GM18909 (cell line): ENCODE measurements around the gene XPNPEP2.

Source experiments
- ATAC-seq: cut with Tn5 transposase; IDR thresholded peaks from one replicate; pipeline ENCODE4 v1.9.1; 2021; ENCODE audit warnings: mild to moderate bottlenecking; ENCODE audit not compliant: unreplicated experiment, poor library complexity

Gene XPNPEP2

DNA sequence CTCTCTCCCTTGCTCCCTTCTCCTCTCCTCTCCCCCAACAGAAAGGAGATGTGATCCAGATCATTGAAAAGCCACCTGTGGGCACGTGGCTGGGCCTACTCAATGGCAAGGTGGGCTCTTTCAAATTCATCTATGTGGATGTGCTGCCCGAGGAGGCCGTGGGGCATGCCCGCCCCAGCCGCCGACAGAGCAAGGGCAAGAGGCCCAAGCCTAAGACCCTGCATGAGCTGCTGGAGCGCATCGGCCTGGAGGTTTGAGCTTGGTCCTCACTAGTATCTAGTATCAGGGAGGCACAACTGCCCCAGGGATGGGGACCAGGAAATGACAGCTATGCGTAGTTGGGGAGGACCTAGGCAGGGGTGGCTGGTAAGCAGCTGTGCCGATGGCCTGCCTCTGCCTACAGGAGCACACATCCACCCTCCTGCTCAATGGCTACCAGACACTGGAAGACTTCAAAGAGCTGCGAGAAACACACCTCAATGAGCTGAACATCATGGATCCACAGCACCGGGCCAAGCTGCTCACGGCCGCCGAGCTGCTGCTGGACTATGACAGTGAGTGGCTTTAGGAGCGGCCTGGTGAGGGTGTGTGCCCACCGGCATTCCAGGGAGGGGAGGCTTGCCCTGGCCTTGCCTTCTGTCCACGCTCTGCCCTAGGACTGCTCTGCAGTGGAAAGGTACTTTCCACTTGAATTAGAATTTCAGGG, 54.0 kb downstream of the XPNPEP2 start:
- ATAC-seq = no peak

DNA sequence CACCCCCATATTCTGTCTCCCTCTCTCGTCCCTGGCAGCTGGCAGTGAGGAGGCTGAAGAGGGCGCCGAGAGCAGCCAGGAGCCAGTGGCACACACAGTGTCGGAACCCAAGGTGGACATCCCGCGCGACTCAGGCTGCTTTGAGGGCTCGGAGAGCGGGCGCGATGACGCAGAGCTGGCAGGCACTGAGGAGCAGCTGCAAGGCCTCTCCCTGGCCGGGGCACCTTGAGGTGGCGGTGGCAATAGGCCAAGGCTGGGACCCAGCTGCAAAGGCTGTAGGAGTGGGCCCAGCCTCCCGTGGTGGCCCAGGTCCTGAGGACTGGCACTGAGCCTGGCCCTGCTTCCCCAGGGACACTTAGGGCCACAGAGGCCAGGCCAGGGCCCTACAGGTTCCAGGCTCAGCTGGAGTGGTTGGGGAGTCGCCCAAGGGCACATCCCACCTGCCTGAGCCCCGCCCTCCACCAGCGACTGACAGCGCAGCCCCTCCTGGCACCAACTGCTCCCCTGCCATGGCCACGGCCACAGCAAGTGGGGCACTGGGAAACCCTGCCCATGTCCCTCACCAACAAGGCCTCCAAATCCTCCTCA, 54.9 kb downstream of the XPNPEP2 start:
- ATAC-seq = no peak

DNA sequence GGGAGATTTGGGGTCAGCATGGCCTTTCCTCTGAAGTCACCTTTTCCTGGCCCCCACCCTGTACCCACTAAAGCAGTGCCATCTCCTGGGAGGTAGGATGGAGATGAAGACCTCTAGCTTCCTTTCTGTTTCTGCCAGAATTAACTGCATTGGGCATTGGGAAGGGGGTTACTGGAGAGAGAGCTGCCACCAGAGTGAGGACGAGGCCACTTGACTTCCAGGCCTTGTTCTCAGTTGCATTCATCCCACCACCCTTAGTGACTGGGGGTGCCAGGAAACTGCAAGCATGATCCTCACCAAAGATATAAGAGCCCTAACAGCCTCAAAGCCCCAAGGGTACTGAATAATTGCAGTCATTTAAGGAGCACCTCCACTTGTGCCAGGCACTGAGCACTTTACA, 56.8 kb downstream of the XPNPEP2 start:
- ATAC-seq = no peak

DNA sequence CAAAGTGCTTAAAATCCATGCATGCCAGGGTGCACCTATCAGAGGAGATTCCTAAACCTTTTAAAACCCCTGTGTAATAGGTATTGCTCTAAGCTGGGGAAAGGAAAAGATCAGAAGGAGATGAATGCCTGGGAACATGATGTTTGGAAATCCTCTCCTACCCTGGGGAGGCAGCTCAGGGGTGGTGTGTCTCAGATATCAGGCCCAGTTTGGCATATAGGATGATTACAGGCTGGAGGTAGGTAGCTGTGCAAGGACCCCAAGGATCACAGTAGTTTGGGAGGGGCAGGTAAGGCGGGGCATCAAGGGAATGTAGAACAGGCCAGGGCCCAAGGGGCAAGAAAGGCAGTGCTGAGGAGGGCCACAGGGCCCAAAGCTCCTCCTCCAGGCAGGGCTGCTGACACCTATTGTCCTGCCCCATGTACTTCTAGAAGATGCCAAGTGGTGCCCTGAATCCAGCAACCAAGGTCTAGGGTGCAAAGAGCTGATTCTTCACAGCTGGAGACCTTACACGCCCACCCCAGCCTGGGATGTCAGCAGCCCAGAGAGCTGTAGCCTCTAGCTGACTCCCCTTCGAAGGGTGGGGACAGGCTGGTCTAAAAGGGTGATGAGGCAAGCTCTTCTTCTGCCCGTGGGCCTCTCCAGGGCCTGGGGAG, 58.6 kb downstream of the XPNPEP2 start:
- ATAC-seq = no peak

DNA sequence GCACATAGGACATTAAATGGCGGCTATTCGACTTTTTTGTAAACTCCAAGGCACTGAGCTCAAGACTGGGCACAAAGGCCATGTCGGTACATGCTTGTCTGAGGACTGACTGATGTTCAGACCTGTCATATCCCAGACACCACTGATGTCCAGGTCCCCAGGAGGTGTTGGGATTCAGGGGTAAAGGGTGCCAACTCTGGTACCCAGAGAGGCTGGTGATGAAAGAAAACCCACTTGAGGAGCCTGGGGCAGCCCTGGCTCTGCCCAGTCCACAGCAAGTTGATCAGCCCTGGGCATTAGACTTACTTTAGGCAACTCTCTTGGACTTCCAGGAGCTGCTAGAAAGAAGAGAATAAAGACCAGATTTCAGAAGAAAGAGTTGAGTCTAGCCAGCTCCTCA, 59.7 kb downstream of the XPNPEP2 start:
- ATAC-seq = no peak

DNA sequence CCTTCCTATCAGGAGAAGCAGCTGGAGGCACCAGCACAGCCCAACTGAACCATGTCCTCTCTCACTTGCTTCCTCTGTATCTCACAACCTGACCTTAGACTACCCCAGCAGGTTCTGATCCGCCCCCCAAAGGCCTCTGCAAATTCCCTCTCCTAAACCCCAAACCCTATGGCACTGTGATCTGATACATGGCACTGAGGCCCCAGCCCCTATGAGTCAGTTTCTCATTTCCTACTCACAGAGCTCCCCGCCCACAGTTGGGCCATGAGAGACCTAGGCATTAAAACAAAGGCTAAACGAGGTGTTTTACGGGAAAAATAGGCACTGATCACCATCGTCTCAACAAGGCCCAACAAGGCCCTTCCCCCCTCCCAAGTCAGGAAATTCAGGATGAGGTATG, 60.1 kb downstream of the XPNPEP2 start:
- no peak for ATAC-seq

DNA sequence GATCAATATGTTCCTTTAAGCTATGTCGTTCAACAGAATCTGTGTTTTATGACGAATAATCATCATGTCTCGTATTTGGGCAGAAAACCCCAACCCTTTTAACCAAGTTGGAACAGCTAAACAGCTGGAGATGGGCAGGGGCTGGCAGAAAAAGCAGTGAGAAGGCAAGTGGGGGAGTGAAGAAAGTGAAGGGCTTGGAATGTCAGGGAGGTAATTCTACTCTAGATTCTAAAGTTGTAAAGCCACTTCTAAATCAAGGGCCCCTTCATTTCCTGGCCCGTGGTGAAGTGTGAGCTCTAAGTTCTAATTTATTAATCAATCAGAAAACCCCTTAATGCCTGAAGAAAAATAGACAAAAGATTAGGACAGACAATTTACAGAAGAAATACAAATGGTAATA, 61.4 kb downstream of the XPNPEP2 start:
- ATAC-seq = no peak

DNA sequence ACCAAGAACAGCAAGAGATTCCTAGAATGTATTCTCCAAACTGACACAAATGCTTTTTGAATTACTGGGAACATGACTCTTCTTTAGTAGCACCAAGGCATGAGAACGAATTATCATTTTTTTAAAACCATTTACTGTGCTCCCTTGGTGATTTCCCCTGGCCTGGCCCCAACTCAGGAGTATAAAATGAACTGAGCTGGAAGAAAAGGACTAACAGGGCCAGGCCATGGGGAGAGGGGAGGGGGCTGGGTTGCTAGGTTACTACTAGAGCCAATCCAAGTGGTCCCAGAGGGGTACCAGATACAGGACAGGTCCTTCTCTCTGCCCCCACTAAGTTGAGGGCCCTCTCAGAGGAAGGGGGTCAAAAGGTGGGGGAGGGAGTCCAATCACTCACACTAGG, 64.1 kb downstream of the XPNPEP2 start:
- ATAC-seq = no peak

DNA sequence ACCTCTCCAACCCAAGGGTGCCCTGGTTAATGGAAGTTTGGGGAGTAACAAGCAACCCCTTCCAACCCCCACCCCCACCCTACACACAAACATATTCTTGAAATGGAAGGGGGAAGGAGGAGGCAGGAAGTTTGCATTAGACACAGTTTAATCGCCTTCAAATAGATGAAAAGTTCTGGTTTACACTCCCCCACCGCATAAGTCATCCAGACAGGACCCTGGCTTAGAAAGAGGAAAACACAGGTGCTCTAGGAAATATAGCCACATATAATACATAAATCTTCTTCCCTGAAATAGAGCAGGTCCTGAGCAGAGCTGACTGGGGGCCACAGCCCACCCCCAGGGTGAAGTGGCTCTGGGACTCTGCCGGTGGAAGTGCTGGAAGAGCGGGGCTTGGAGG, 66.0 kb downstream of the XPNPEP2 start:
- no peak for ATAC-seq

DNA sequence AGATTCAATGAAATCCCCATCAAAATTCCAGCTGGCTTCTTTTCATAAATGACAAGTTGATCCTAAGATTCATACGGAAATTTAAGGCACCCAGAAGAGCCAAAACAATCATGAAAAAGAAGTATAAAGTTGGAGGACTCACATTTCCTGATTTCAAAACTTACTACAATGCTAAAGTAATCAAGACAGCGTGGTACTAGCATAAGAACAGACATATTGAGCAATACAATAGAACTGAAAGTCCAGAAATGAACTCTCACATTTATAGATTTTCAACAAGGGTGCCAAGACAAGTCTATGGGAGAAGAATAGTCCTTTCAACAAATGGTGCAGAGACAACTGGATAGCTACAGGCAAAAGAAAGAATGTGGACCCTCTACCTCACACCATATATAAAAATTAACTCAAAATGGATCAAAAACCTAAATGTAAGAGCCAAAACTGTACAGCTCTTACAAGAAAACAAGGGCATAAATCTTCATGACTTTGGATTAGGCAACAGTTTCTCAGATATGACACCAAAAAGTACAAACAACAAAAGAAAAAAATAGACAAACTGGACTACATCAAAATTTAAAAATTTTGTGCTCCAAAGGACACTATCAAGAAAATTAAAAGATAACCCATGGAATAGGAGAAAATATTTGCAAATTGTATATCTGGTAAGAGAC, 69.5 kb downstream of the XPNPEP2 start:
- ATAC-seq = no peak

DNA sequence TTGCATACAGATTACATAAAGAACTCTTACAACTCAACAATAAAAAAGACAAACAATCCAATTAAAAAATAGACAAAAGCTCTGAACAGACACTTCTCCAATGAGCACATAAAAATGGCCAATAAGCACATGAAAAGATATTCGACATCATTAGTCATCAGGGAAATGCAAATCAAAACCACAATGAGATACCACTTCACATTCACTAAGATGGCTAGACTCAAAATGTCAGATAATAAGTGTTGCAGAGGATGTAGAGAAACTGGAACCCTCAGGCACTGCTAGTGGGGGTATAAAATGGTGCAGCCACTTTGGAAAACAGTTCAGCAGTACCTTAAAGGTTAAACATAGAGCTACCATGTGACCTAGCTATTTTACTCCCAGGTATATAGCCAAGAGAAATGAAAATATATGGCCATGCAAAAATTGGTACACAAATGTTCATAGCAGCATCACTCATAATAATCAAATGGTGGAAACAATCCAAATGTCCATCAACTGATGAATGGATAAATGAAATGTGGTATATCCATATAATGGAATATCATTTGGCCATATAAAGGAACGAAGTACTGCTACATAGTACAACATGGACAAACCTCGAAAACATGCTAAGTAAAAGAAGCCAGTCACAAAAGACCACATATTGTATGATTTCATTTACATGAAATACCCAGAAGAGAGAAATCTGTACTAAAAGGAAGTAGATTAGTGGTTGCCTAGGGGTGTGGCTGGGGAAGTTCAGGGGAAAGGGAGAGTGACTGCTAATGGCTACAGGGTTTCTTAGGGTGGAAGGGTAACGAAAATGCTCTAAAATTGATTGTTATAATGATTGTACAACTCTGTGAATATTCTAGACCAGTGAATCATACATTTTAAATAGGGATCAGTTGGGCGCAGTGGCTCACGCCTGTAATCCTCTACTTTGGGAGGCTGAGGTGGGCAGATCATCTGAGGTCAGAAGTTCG, 70.3 kb downstream of the XPNPEP2 start:
- ATAC-seq = no peak

DNA sequence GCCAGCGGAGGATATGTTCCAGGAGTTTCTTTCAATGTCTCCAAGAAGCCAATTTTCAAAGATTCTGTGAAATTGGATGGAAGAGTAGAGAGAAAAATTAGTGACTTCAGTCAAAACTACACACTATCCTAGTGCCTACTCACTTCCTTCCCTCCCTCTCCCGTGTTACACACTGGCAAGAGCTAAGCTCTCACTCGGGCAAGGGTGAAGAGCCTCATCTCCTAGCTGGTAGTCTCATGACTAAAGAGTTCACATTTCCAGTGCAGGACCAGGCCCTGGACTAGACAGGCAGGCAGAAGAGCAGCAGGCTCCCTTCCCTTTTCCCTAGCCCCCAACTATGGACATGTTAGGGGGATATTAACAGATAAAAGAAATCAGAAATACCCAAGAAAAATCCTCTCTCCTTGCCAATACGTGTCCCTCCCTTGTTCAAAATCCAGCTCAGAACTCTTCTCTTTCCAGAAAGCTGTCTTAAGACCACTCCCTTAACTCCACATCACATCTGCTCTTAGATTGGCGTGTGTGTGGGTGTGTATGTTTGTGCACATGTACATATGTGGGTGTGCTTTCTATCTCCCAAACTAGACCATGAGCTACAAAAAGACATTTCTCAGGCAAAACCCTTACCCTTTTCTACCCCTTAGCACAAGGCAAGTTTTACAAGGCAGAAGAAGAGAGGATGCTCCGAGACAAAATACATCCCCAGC, 75.0 kb downstream of the XPNPEP2 start:
- no peak for ATAC-seq

DNA sequence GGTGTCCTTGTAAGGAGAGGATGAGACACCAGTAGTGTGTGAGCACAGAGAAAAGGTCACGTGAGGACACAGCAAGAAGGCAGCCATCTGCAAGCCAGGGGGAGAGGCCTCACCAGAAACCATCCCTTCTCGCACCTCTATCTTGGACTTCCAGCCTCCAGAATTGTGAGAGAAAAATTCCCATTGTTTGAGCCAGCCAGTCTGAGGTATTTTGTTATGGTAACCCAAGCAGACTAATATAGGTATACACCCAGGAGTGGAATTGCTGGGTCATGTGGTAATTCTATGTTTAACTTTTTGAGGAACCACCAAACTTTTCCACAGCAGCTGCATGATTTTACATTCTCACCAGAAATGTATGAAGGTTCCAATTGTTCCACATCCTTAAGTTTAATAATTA, 79.3 kb downstream of the XPNPEP2 start:
- ATAC-seq = no peak
